GM12892 (cell line): Measurements from ENCODE around the gene CST6.

Experiments used
- DNase-seq: peaks from one replicate; pipeline ENCODE4 v3.0.0; 2011; ENCODE audit not compliant: insufficient read length
- FAIRE-seq: peaks from 2 replicates; lab custom pipeline; 2011; peaks lifted over from hg19 to GRCh38; lab: Jason Lieb, UNC
- POLR2A ChIP-seq: IDR thresholded peaks from 2 replicates; pipeline ENCODE4 v1.6.1; 2011; ENCODE audit warnings: low read depth, low read length, control low read depth
- POLR2AphosphoS5 ChIP-seq: IDR thresholded peaks from 2 replicates; pipeline ENCODE4 v1.6.1; 2011; ENCODE audit warnings: low read depth, low read length, control low read depth
- TAF1 ChIP-seq: IDR thresholded peaks from 2 replicates; pipeline ENCODE4 v1.6.1; 2011; ENCODE audit warnings: low read depth, mild to moderate bottlenecking, control low read depth, low read length, borderline replicate concordance

The CST6 gene

GRCh38 chr11:65977621-65978390 lies 34.0 kb upstream of the CST6 start:
- no peak for FAIRE-seq
- TF ChIP-seq POLR2AphosphoS5 (0 out of 2 replicates have a peak, but pooled peaks have one; percentile 4), TAF1 (no peak), POLR2A (peak; percentile 15; the same call in 1 of the 2 replicates)
- DNase-seq = no peak

GRCh38 chr11:65978391-65979238 lies 33.2 kb upstream of the CST6 start:
- DNase-seq (no peak), FAIRE-seq (no peak)
- TF ChIP-seq TAF1 (no peak), POLR2A (no peak), POLR2AphosphoS5 (no peak)

GRCh38 chr11:65979261-65979759 lies 32.5 kb upstream of the CST6 start:
- DNase-seq (no peak), FAIRE-seq (no peak)
- TF ChIP-seq TAF1 (no peak), POLR2A (no peak), POLR2AphosphoS5 (no peak; the same call in 1 of the 2 replicates)

GRCh38 chr11:65981101-65981740 lies 30.6 kb upstream of the CST6 start:
- peak; percentile 27 for FAIRE-seq
- TF ChIP-seq POLR2A (no peak), TAF1 (no peak), POLR2AphosphoS5 (peak; percentile 30; the same call in 1 of the 2 replicates)

GRCh38 chr11:65981972-65982823 lies 29.6 kb upstream of the CST6 start:
- DNase-seq = no peak
- no peak for FAIRE-seq
- TF ChIP-seq POLR2AphosphoS5 = 0 out of 2 replicates have a peak, but pooled peaks have one; percentile 12
- TF ChIP-seq TAF1 = no peak
- TF ChIP-seq POLR2A = no peak

More at GRCh38 chr11:65981101-65981740, 30.6 kb upstream of the CST6 start:
- DNase-seq = no peak

- FAIRE-seq = no peak
- TF ChIP-seq TAF1 = no peak
- no peak for TF ChIP-seq POLR2A
- no peak for TF ChIP-seq POLR2AphosphoS5
These were observed 28.8 kb upstream of the CST6 start for GRCh38 chr11:65982824-65983588.

GRCh38 chr11:65983589-65983987 lies 28.2 kb upstream of the CST6 start:
- TF ChIP-seq TAF1 (no peak), POLR2A (no peak), POLR2AphosphoS5 (no peak)
- FAIRE-seq = peak; percentile 38
- DNase-seq = no peak

More at GRCh38 chr11:65982824-65983588, 28.8 kb upstream of the CST6 start:
- DNase-seq = no peak

- DNase-seq (no peak), FAIRE-seq (no peak)
- TF ChIP-seq TAF1 (no peak), POLR2A (no peak), POLR2AphosphoS5 (no peak)
These were observed 24.5 kb upstream of the CST6 start for GRCh38 chr11:65987336-65987735.

GRCh38 chr11:65988791-65989592 lies 22.8 kb upstream of the CST6 start:
- TF ChIP-seq POLR2AphosphoS5 = no peak
- TF ChIP-seq POLR2A = no peak
- TF ChIP-seq TAF1 = no peak
- FAIRE-seq = peak; percentile 100
- peak; percentile 85 for DNase-seq
